IMR-90 (cell line): Measurements from ENCODE around the gene SCYGR1. TPM values are rescaled to one million over a fixed set of nuclear protein-coding genes. Genes with fewer than 3 reads are reported as not detected.

ENCODE experiments used
- ATAC-seq: fragments of 200-7000 bp; cut with Tn5 transposase; 2 replicates; pipeline ENCODE4 v1.9.1; 2020; ENCODE audit warnings: low read depth, mild to moderate bottlenecking, moderate library complexity
- BruUV-seq: library from RNA; stranded (reverse); fragments of 400-500 nt; replicated peaks from 2 replicates; lab custom pipeline; 2021; lab: Mats Ljungman, UMichigan
- CTCF ChIA-PET: fragments of 300-600 bp; formaldehyde crosslinking; extraction: SDS; loops from one replicate; lab custom pipeline; 2021; ENCODE audit warnings: antibody characterized with exemption; lab: Yijun Ruan, JAX
- POLR2A ChIA-PET: fragments of 300-600 bp; sonication (Branson Sonifier 250); formaldehyde crosslinking; loops from one replicate; lab custom pipeline; 2022; ENCODE audit warnings: antibody characterized with exemption; ENCODE audit not compliant: unreplicated experiment; lab: Charles Lee
- DNase-seq: peaks from one replicate; pipeline ENCODE4 v3.0.0; 2013
- H2AFZ ChIP-seq: replicated peaks from 2 replicates; pipeline ENCODE3; 2013; ENCODE audit warnings: low read length, mild to moderate bottlenecking; ENCODE audit not compliant: poor library complexity
- H2AK5ac ChIP-seq: 2 replicates; pipeline ENCODE4 v1.6.1; 2013; ENCODE audit warnings: low read depth, low read length, inconsistent platforms
- H2AK9ac ChIP-seq: replicated peaks from 2 replicates; pipeline ENCODE3; 2013; ENCODE audit warnings: mild to moderate bottlenecking, low read depth, low read length, moderate library complexity; ENCODE audit not compliant: poor library complexity
- H2BK120ac ChIP-seq: 2 replicates; pipeline ENCODE4 v1.6.1; 2013; ENCODE audit warnings: low read depth, low read length, inconsistent platforms
- H2BK15ac ChIP-seq: 3 replicates; pipeline ENCODE4 v1.6.1; 2013; ENCODE audit warnings: low read depth, low read length, inconsistent platforms
- H2BK20ac ChIP-seq: 2 replicates; pipeline ENCODE4 v1.6.1; 2013; ENCODE audit warnings: low read depth, mild to moderate bottlenecking, inconsistent platforms, low read length, moderate library complexity
- H2BK5ac ChIP-seq: 2 replicates; pipeline ENCODE4 v1.6.1; 2013; ENCODE audit warnings: mild to moderate bottlenecking, low read depth, low read length, inconsistent platforms; ENCODE audit not compliant: poor library complexity, severe bottlenecking
- H3K14ac ChIP-seq: replicated peaks from 2 replicates; pipeline ENCODE4 v1.6.1; 2013; ENCODE audit warnings: low read depth, low read length, inconsistent platforms
- H3K18ac ChIP-seq: 2 replicates; pipeline ENCODE4 v1.6.1; 2013; ENCODE audit warnings: low read depth, low read length, control low read depth
- H3K23ac ChIP-seq: 2 replicates; pipeline ENCODE4 v1.6.1; 2013; ENCODE audit warnings: low read depth, low read length, inconsistent platforms
- H3K27ac ChIP-seq: 2 replicates; pipeline ENCODE4 v1.5.1; 2013; ENCODE audit warnings: mild to moderate bottlenecking, control low read depth, low read length; ENCODE audit not compliant: insufficient read depth
- H3K27me3 ChIP-seq: 2 replicates; pipeline ENCODE4 v1.6.1; 2013; ENCODE audit warnings: low read length; ENCODE audit not compliant: control insufficient read depth, insufficient read depth
- H3K36me3 ChIP-seq: 2 replicates; pipeline ENCODE4 v1.6.1; 2013; ENCODE audit warnings: low read length, mixed read lengths; ENCODE audit not compliant: control insufficient read depth, insufficient read depth
- H3K4ac ChIP-seq: 2 replicates; pipeline ENCODE4 v1.6.1; 2013; ENCODE audit warnings: low read depth, low read length, inconsistent platforms
- H3K4me1 ChIP-seq: 2 replicates; pipeline ENCODE4 v1.6.1; 2013; ENCODE audit warnings: low read length, mixed read lengths; ENCODE audit not compliant: control insufficient read depth, insufficient read depth
- H3K4me2 ChIP-seq: 2 replicates; pipeline ENCODE4 v1.6.1; 2013; ENCODE audit warnings: low read depth, mild to moderate bottlenecking, control low read depth, low read length, moderate library complexity
- H3K4me3 ChIP-seq: 2 replicates; pipeline ENCODE4 v1.5.1; 2013; ENCODE audit warnings: low read depth, mild to moderate bottlenecking, control low read depth, low read length, moderate library complexity; ENCODE audit not compliant: insufficient read depth
- H3K56ac ChIP-seq: 2 replicates; pipeline ENCODE4 v1.6.1; 2013; ENCODE audit warnings: low read length, inconsistent platforms; ENCODE audit not compliant: insufficient read depth; ENCODE audit errors: extremely low read depth
- H3K79me1 ChIP-seq, 2 experiments: 2 replicates each; pipeline ENCODE4 v1.6.1; 2013; ENCODE audit warnings: low read length in 2 of 2, inconsistent platforms in 1 of 2, low read depth in 1 of 2
- H3K9ac ChIP-seq: 2 replicates; pipeline ENCODE4 v1.6.1; 2013; ENCODE audit warnings: low read depth, low read length, control low read depth
- H3K9me1 ChIP-seq: 2 replicates; pipeline ENCODE4 v1.6.1; 2013; ENCODE audit warnings: low read length, inconsistent platforms; ENCODE audit not compliant: insufficient read depth
- H3K9me3 ChIP-seq: 2 replicates; pipeline ENCODE4 v1.6.1; 2013; ENCODE audit warnings: low read length; ENCODE audit not compliant: control insufficient read depth, insufficient read depth
- H4K20me1 ChIP-seq: 2 replicates; pipeline ENCODE4 v1.6.1; 2013; ENCODE audit warnings: low read length, inconsistent platforms; ENCODE audit not compliant: insufficient read depth
- H4K5ac ChIP-seq: 2 replicates; pipeline ENCODE4 v1.6.1; 2013; ENCODE audit warnings: mild to moderate bottlenecking, low read depth, low read length, control low read depth
- H4K8ac ChIP-seq, 2 experiments: 2 replicates each; pipeline ENCODE4 v1.6.1; 2013; ENCODE audit warnings: low read depth in 2 of 2, low read length in 2 of 2, control low read depth in 1 of 2, inconsistent platforms in 1 of 2
- H4K91ac ChIP-seq: 2 replicates; pipeline ENCODE4 v1.6.1; 2013; ENCODE audit warnings: low read depth, low read length, inconsistent platforms; ENCODE audit not compliant: insufficient read depth
- CEBPB ChIP-seq: IDR thresholded peaks from 2 replicates; pipeline ENCODE4 v1.6.1; 2012; ENCODE audit warnings: low read depth, low read length, improper control_type of control experiment
- CHD1 ChIP-seq: IDR thresholded peaks from 2 replicates; pipeline ENCODE4 v1.6.1; 2012; ENCODE audit warnings: low read depth, low read length, improper control_type of control experiment
- CTCF ChIP-seq: conservative IDR thresholded peaks from 2 replicates; pipeline ENCODE4 v1.5.1; 2012; ENCODE audit warnings: mild to moderate bottlenecking, low read depth, low read length, improper control_type of control experiment
- ELK1 ChIP-seq: fragments of 150-350 bp; IDR thresholded peaks from 2 replicates; pipeline ENCODE4 v1.6.1; 2016; ENCODE audit warnings: low read depth, mild to moderate bottlenecking, low read length, moderate library complexity, borderline replicate concordance
- FOS ChIP-seq: fragments of 150-350 bp; IDR thresholded peaks from 2 replicates; pipeline ENCODE4 v1.6.1; 2016; ENCODE audit warnings: low read depth, low read length
- MAFK ChIP-seq: IDR thresholded peaks from 2 replicates; pipeline ENCODE4 v1.6.1; 2012; ENCODE audit warnings: low read depth, low read length, improper control_type of control experiment
- MAZ ChIP-seq: IDR thresholded peaks from 2 replicates; pipeline ENCODE4 v1.6.1; 2012; ENCODE audit warnings: low read depth, mild to moderate bottlenecking, low read length, improper control_type of control experiment, moderate library complexity, borderline replicate concordance
- MXI1 ChIP-seq: IDR thresholded peaks from 2 replicates; pipeline ENCODE4 v1.6.1; 2012; ENCODE audit warnings: low read depth, mild to moderate bottlenecking, low read length, moderate library complexity, borderline replicate concordance
- NFE2L2 ChIP-seq: fragments of 150-350 bp; IDR thresholded peaks from 2 replicates; pipeline ENCODE4 v1.6.1; 2016; ENCODE audit warnings: low read depth, mild to moderate bottlenecking, low read length
- RCOR1 ChIP-seq: IDR thresholded peaks from 2 replicates; pipeline ENCODE4 v1.6.1; 2012; ENCODE audit warnings: mild to moderate bottlenecking, low read length, improper control_type of control experiment; ENCODE audit not compliant: insufficient replicate concordance
- RFX5 ChIP-seq: IDR thresholded peaks from 2 replicates; pipeline ENCODE4 v1.8.0; 2012; ENCODE audit warnings: low read depth, mild to moderate bottlenecking, low read length, moderate library complexity
- SMC3 ChIP-seq: fragments of 150-350 bp; IDR thresholded peaks from 2 replicates; pipeline ENCODE4 v1.6.1; 2016; ENCODE audit warnings: low read depth, mild to moderate bottlenecking, antibody characterized with exemption, low read length, moderate library complexity
- USF2 ChIP-seq: fragments of 150-350 bp; IDR thresholded peaks from 2 replicates; pipeline ENCODE4 v1.6.1; 2017; ENCODE audit warnings: mild to moderate bottlenecking, antibody characterized with exemption, low read length, low read depth
- WGBS, 2 experiments: methylation state at CpG; one replicate each; pipeline versions ENCODE4 v1.1.5 to v1.1.7; 2013; ENCODE audit warnings: missing lambda C conversion rate in 2 of 2; ENCODE audit not compliant: insufficient read length in 1 of 2; ENCODE audit errors: extremely low coverage in 2 of 2; 5-methylcytosine and 5-hydroxymethylcytosine counted together
- dilution Hi-C: fragments of 300-500 bp; cut with HindIII; formaldehyde crosslinking; loops from one replicate; pipeline ENCODE4 v1.14.3; 2018; ENCODE audit warnings: low sequenced_read_pairs; ENCODE audit not compliant: unreplicated experiment
- in situ Hi-C: fragments of 300-500 bp; cut with MboI; formaldehyde crosslinking; loops from 3 replicates; pipeline ENCODE4 v1.14.3; 2019; ENCODE audit warnings: low sequenced_read_pairs, inconsistent platforms, mixed read lengths
- intact Hi-C: fragments of 100-400 bp; cut with micrococcal nuclease; formaldehyde crosslinking; loops from 2 replicates; pipeline ENCODE4 v1.10.0; 2022
- polyA plus RNA-seq, 3 experiments: library from polyadenylated mRNA; depleted of rRNA; stranded (reverse); fragments of >200 nt; gene quantifications; 2 replicates each; pipeline ENCODE4 v1.2.3, GENCODE V29; 2012; ENCODE audit warnings: low replicate concordance in 1 of 3
- total RNA-seq: library from RNA; depleted of rRNA; stranded (reverse); fragments of >200 nt; gene quantifications from 2 replicates; pipeline ENCODE4 v1.2.3, GENCODE V29; 2012

SCYGR1 gene
- total and polyA plus RNA-seq, 2 of the 4 experiments (the other 2 are of a cell fraction), result not detected

- H3K27ac ChIP-seq, result no peak overlapping the region
- no peak overlapping the region for H3K4me2 ChIP-seq
- no peak overlapping the region for H3K18ac ChIP-seq
- H4K20me1 ChIP-seq, result no peaks in the 10 kb centered on the region
- H2AFZ ChIP-seq, result no peak overlapping the region
- H2AK9ac ChIP-seq, result no peak overlapping the region
- no peaks in the 10 kb centered on the region for H3K79me1 ChIP-seq
- H4K5ac ChIP-seq, result no peak overlapping the region
- no peak overlapping the region for H2BK120ac ChIP-seq
- ChIA-PET POLR2A (no interaction called here), CTCF (interaction anchor here (3.2 kb wide), 1 partner anchor 11 kb away, joined by 10 read pairs; no protein-coding TSS in a partner anchor)
- no peaks in the 10 kb centered on the region for H3K27me3 ChIP-seq
- H2BK5ac ChIP-seq, result no peak overlapping the region
- in situ Hi-C loops (no loop called here), intact Hi-C loops (loop anchor here (2.0 kb wide), 1 partner anchor 30 kb away; no protein-coding TSS in a partner anchor), dilution Hi-C loops (no loop called here)
- peaks cover 4% of the 10 kb centered on the region for H3K4me1 ChIP-seq
- H3K4ac ChIP-seq, result no peak overlapping the region
- H3K9me1 ChIP-seq, result no peaks in the 10 kb centered on the region
- no peak overlapping the region for H2BK20ac ChIP-seq
- H2BK15ac ChIP-seq, result peak overlapping the region; percentile 59; the same call in 1 of the 3 replicates
- no CpG with 5 or more reads among the region's 4 CpGs for WGBS, 2 experiments
- no peak overlapping the region for H3K23ac ChIP-seq
- H3K9me3 ChIP-seq, result no peaks in the 10 kb centered on the region
- no peak overlapping the region for H3K56ac ChIP-seq
- no peak overlapping the region for H2AK5ac ChIP-seq
- H3K9ac ChIP-seq, result no peak overlapping the region
- ATAC-seq (no peak), DNase-seq (no peak)
- H3K4me3 ChIP-seq, result no peak overlapping the region
- no peak overlapping the region for H4K91ac ChIP-seq
- TF ChIP-seq CEBPB (no peak), RFX5 (no peak), SMC3 (no peak), FOS (no peak), MXI1 (no peak), MAZ (no peak), NFE2L2 (no peak), ELK1 (no peak), USF2 (no peak), RCOR1 (no peak), CHD1 (no peak), MAFK (no peak), CTCF (no peak)
- H3K36me3 ChIP-seq, result no peaks in the 10 kb centered on the region
- H4K8ac ChIP-seq, result peak overlapping the region in 1 of 2 experiments; percentile 21; a peak in 1 of 4 replicates
- H3K14ac ChIP-seq, result no peak overlapping the region
- BruUV-seq, result no TSS peak
Observed at GRCh38 chr2:227416701-227417100, 29.0 kb upstream of the SCYGR1 start.
